Ovary (tissue), 3 donors: ENCODE results near the gene F7.

Source experiments
- EP300 ChIP-seq: sonication (generic); formaldehyde crosslinking; IDR thresholded peaks from one replicate; pipeline ENCODE4 v1.6.1; 2017; ENCODE audit warnings: antibody characterized with exemption
- POLR2A ChIP-seq: fragments of 450-650 bp; IDR thresholded peaks from one replicate; pipeline ENCODE4 v1.6.1; 2017; ENCODE audit warnings: antibody characterized with exemption, mild to moderate bottlenecking, moderate library complexity
- TF ChIP-seq, protein P1 (sequence below), 3 donors: fragments of 450-650 bp in 2 of 3; fragments of 200-600 bp in 1 of 3; IDR thresholded peaks; one replicate each; pipeline versions ENCODE4 v1.5.1 to v1.8.0; 2016 to 2022; ENCODE audit warnings: antibody characterized with exemption in 3 of 3, mild to moderate bottlenecking in 1 of 3
- donor health status: DM: no; HTN: no; CAD: no.

DNA sequence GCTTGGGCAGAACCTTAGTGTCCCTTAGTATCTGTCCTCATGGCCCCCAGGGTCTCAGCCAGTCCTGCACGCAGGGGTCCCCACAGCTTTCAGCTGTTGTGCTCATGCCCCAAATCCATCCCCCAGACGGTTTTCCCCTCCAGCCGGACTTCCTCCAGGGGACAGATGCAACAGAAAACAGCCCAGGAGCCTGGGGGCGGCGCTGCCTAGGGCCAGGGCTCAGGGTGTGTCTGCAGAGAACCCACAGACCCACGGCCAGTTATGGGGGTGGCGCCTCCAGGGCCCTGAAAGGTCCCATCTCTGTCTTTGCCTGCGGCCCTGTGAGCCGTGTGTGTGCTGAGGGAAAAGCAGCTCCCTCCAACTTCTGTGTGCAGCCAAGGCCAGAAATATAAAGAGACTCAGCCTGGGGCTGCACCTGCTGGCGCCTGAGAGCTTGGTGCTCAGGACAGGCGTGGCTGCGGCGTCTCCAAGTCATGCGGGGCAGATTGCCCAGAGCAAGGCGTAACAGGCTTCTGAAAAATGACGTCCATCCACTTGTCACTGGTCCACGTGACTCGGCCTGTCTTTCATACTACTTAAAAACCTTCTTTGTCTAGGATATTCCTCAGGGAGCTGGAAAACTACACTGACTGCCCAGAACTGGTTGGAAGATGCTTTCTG is 22.1 kb upstream of the F7 start:
- TF ChIP-seq, protein P1, sequence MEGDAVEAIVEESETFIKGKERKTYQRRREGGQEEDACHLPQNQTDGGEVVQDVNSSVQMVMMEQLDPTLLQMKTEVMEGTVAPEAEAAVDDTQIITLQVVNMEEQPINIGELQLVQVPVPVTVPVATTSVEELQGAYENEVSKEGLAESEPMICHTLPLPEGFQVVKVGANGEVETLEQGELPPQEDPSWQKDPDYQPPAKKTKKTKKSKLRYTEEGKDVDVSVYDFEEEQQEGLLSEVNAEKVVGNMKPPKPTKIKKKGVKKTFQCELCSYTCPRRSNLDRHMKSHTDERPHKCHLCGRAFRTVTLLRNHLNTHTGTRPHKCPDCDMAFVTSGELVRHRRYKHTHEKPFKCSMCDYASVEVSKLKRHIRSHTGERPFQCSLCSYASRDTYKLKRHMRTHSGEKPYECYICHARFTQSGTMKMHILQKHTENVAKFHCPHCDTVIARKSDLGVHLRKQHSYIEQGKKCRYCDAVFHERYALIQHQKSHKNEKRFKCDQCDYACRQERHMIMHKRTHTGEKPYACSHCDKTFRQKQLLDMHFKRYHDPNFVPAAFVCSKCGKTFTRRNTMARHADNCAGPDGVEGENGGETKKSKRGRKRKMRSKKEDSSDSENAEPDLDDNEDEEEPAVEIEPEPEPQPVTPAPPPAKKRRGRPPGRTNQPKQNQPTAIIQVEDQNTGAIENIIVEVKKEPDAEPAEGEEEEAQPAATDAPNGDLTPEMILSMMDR (IDR thresholded peaks at IDR 0.05) = no peak
- TF ChIP-seq POLR2A (no peak), EP300 (no peak)
